GM12892 (cell line): ENCODE data around the gene PDZRN3.

Source experiments
- POLR2A ChIP-seq: IDR thresholded peaks from 2 replicates; pipeline ENCODE4 v1.6.1; 2011; ENCODE audit warnings: low read depth, low read length, control low read depth
- POLR2AphosphoS5 ChIP-seq: IDR thresholded peaks from 2 replicates; pipeline ENCODE4 v1.6.1; 2011; ENCODE audit warnings: low read depth, low read length, control low read depth
- TAF1 ChIP-seq: IDR thresholded peaks from 2 replicates; pipeline ENCODE4 v1.6.1; 2011; ENCODE audit warnings: low read depth, mild to moderate bottlenecking, control low read depth, low read length, borderline replicate concordance

DNA sequence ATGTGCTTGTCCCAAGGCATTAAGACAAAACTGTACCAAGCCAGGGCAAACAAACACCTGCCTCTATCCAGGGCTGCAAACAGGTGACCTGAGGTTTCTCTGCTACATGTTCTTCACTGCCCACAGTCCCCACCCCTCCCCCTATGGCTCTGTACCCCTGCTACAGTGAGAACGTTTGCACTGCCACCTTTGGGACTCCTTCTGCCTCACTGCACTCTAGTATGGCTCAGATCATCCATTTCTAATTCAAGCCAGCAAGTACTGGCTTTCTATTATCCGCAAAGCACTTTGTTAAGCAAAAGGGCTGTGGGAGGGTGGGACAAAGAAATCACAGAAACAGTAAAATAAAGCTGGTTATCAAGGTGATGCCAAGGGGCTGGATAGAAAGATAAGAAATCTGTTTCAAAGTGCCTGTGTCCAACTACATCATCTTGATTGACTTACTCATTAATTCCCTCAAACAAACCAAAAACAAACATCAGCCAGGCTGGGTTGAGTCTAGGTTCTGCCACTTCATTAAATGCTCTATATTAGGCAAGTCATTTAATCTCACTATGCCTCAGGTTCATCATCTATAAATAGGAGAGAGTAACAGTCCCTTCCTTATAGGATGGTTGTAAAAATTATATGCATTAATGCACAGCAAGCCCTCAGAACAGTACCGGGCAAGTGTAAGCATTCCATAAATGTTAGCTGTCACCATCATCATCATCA, 95.3 kb downstream of the PDZRN3 start:
- TF ChIP-seq POLR2AphosphoS5 (no peak), TAF1 (no peak), POLR2A (no peak)
